Measurements from ENCODE around the gene COL24A1. TPM values are rescaled to one million over a fixed set of nuclear protein-coding genes. Genes with fewer than 3 reads are reported as not detected.

COL24A1 gene
- total and polyA plus RNA-seq, 2 of the 8 experiments (the other 6 are each of a cell fraction or from before 2014, with no cell fraction given): 0.23 to 1.1 TPM

- Histone ChIP-seq H2BK5ac (ENCODE audit: low read depth, low read length) (no peak overlapping the region), H3K4me1 (replicated peaks in 1 of 4; ENCODE audit: control insufficient read depth in 3 of 4, insufficient read depth in 4 of 4, low read length in 3 of 4) (peaks cover 0 to 4% (median under 1%) of the 10 kb centered on the region in 4 experiments; a peak in 2 of 7 replicates), H3K79me1 (ENCODE audit: low read depth, low read length) (no peaks in the 10 kb centered on the region), H3K56ac (replicated peaks; ENCODE audit: insufficient read length, low read depth, low read length) (no peak overlapping the region), H3K4me3 (ENCODE audit: extremely low read depth in 1 of 4, insufficient read depth in 2 of 4, low read depth in 3 of 4, low read length in 4 of 4) (no peak overlapping the region), H3K27ac (ENCODE audit: low read depth, low read length) (no peak overlapping the region), H2BK12ac (ENCODE audit: low read depth, low read length) (no peak overlapping the region), H4K8ac (ENCODE audit: extremely low read depth, insufficient read depth, low read length) (no peak overlapping the region), H3K9ac (replicated peaks in 1 of 4; ENCODE audit: extremely low read depth in 1 of 4, low read depth in 3 of 4, low read length in 3 of 4) (peak overlapping the region in 1 of 4 experiments; percentile 34; a peak in 1 of 7 replicates), H3K79me2 (ENCODE audit: control insufficient read depth in 1 of 2, insufficient read depth in 2 of 2, low read length in 2 of 2) (no peaks in the 10 kb centered on the region), H4K91ac (replicated peaks; ENCODE audit: insufficient read length, low read length) (no peak overlapping the region), H3K9me3 (ENCODE audit: insufficient read depth in 2 of 2, low read depth in 1 of 2, low read length in 1 of 2) (no peaks in the 10 kb centered on the region), H3K23ac (ENCODE audit: insufficient read length) (no peak overlapping the region), H2BK120ac (replicated peaks; ENCODE audit: low read depth, low read length) (no peak overlapping the region), H2AFZ (ENCODE audit: low read length) (no peak overlapping the region), H3K18ac (ENCODE audit: extremely low read depth, low read length) (no peak overlapping the region), H3K4me2 (ENCODE audit: insufficient read depth in 1 of 2, low read depth in 2 of 2, low read length in 2 of 2) (no peak overlapping the region), H3K23me2 (ENCODE audit: low read depth, low read length) (no peaks in the 10 kb centered on the region), H4K20me1 (replicated peaks in 1 of 2; ENCODE audit: control insufficient read depth in 1 of 2, insufficient read depth in 2 of 2, low read length in 2 of 2) (no peaks in the 10 kb centered on the region), H4K5ac (ENCODE audit: insufficient read length, low read depth, low read length) (no peak overlapping the region), H3K4ac (replicated peaks; ENCODE audit: insufficient read length, low read depth, low read length) (no peak overlapping the region), H3K14ac (ENCODE audit: insufficient read length) (no peak overlapping the region), H3K27me3 (replicated peaks in 1 of 4; ENCODE audit: control insufficient read depth in 3 of 4, extremely low read depth in 1 of 4, insufficient read depth in 3 of 4, low read length in 3 of 4) (no peaks in the 10 kb centered on the region), H2AK5ac (ENCODE audit: low read depth, low read length) (no peak overlapping the region), H2BK15ac (ENCODE audit: low read length) (no peak overlapping the region), H3K36me3 (ENCODE audit: control insufficient read depth in 2 of 4, insufficient read depth in 4 of 4, low read length in 3 of 4) (no peaks in the 10 kb centered on the region), H2BK20ac (ENCODE audit: low read length) (no peak overlapping the region)
- WGBS, 2 experiments (ENCODE audit: extremely low coverage in 1 of 2, insufficient coverage in 1 of 2, insufficient read length in 1 of 2, insufficient replicate concordance in 2 of 2, low coverage in 1 of 2, low lambda C conversion rate in 2 of 2, missing lambda C conversion rate in 1 of 2): 26% methylated on average over 1 of the region's 1 CpG; no CpG with 5 or more reads in 1 of the 2 experiments
- ChIA-PET CTCF (ENCODE audit: partially characterized antibody) (no interaction called here), POLR2A (ENCODE audit: partially characterized antibody) (no interaction called here)
- FAIRE-seq: no peak
- no peak for DNase-seq (ENCODE audit: low read depth in 1 of 2, low spot score in 2 of 2)
- TF ChIP-seq BACH1 (IDR thresholded peaks at IDR 0.05; ENCODE audit: low read length): no peak
- no peak for TF ChIP-seq MAFK (IDR thresholded peaks at IDR 0.05; ENCODE audit: low read depth, low read length)
- no peak for TF ChIP-seq POU5F1 (IDR thresholded peaks at IDR 0.05; ENCODE audit: low read depth, low read length)
- TF ChIP-seq CREB1 (IDR thresholded peaks at IDR 0.05): no peak
Measured at GRCh38 chr1:86064899-86065298, 91.7 kb downstream of the COL24A1 start.

Measured in H1 (cell line).